HG03469 (cell line): ENCODE data around the gene SMAD1.
"Not testable (repeated sequence)": the region's sequence is repeated elsewhere in the genome, so short reads cannot be mapped to it uniquely, and the experiment has no call there.

Experiments used
- ATAC-seq: cut with Tn5 transposase; IDR thresholded peaks from one replicate; pipeline ENCODE4 v1.9.1; 2021; ENCODE audit warnings: mild to moderate bottlenecking, moderate library complexity, moderate number of reproducible peaks; ENCODE audit not compliant: unreplicated experiment

SMAD1 gene

GRCh38 chr4:145525291-145525740 is 43.7 kb downstream of the SMAD1 start:
- ATAC-seq = no peak

DNA sequence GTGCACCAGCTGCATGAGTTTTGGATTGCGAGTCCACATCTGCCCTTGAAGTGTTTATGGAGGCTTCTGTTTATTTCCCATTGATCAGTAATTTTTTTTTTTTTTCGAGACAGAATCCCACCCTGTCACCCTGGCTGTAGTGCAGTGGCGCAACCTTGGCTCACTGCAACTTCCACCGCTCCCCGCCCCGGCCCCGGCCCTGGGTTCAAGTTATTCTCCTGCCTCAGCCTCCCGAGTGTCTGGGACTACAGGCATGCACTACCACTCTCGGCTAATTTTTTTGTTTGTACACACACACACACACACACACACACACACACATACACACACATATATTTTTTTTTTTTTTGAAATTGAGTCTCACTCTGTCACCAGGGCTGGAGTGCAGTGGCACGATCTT is 46.1 kb downstream of the SMAD1 start:
- ATAC-seq = no peak

- no peak for ATAC-seq
These were observed 46.9 kb downstream of the SMAD1 start for GRCh38 chr4:145528601-145529000.

DNA sequence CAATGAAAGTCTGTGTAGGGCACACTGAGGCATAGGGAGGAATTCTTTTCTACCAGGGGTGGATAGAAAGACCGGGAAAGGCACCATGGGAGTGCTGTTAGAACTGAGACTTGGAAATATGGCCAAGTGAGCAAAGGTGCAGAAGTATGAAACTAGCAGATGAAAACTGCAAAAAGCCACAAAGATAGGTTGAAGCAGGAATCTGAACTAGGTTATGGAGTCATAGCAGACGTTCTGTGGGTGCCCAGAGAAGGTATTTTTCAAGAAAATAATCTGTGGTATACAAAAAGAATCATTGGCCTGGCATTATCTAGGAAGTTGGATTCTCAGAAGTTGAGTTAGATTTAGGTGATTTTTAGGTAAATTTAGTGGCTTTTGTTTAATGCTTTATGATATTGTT is 48.5 kb downstream of the SMAD1 start:
- peak; percentile 49 for ATAC-seq

DNA sequence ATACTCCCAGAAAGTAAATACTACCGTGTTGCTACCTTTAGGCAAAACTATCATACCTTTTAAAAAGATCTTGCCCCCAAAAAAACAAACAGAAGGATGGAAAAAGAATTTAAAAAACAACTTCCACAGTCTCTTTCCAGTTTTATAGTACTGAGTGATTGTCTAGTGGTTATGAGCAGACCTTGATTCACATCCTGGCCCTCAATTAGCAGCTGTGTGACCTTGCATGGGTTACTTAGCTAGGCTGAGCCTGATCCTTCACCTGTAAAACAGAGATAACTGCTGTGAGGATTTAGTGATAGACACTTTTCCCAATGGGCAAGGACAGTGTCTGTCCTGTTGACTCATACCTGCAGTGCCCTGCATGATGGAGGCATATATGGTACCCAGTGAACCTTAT is 49.0 kb downstream of the SMAD1 start:
- ATAC-seq = no peak

GRCh38 chr4:145531223-145531622 is 49.6 kb downstream of the SMAD1 start:
- ATAC-seq = no peak

DNA sequence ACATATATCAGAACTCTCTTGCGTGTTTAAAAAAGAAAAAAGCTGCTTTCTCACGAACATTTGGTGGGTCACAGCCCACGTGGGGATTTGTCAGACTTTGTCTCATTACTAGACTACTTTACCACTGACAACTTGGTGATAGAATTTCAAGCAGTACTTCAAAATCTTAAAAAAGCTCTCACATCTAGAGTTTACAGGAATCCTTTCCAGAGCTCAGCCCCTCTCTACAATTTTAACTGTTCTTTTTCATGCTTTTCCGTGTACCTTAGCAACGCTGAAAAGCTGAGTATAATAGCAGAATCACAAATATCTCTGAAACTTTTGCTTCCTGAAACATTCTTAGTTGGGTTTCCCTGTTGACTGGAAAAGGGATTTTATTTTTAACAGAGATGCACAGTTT is 50.2 kb downstream of the SMAD1 start:
- ATAC-seq = no peak

DNA sequence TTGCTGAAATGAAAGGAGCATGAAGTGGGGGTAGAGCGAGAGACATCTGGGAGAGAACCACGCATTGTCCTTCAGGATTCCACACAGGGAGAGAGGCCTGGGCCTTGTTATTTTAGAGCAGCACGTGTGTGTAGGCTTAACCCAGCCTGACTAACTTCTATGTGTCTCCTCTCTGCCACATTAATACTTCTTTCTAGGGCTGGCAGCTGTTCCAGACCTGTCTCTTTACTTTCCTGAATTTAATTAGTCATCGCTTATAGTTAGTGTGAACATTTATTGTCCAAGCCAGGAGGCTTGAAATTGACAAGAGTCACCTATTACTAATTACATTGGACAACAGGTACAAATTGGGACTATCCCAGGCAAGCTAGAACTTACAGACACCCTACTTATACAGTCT is 51.3 kb downstream of the SMAD1 start:
- ATAC-seq = no peak

DNA sequence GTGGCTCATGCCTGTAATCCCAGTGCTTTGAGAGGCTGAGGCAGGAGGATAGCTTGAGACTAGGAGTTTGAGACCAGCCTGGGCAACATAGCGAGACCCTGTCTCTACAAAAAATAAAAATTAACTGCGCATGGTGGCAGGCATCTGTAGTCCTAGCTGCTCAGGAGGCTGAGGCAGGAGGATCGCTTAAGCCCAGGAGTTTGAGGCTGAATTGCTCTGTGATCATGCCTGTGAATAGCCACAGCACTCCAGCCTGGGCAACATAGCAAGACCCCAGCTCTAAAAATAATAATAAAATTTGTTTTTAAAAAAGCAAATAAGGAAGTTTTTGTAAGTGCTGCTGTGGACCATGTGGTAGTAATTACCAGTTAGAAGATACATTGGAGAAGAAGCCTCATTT is 51.8 kb downstream of the SMAD1 start:
- not testable (repeated sequence) for ATAC-seq

DNA sequence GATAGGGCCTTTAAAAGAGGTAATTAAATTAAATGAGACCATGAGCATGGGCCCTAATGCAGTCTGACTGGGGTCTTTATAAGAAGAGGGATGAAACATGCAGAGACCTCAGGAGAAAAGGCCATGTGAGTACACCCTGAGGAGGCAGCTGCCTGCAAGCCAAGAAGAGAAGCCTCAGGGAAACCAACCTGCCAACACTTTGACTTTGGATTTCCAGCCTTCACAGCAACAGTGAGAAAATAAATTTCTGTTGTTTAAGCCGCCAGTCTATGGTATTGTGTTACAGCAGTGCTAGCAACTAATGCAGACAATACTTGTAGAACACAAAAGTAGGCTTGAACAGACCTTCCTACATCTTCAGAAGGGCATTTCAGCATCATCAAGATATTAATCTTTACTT is 52.3 kb downstream of the SMAD1 start:
- no peak for ATAC-seq

GRCh38 chr4:145535202-145535601 is 53.5 kb downstream of the SMAD1 start:
- no peak for ATAC-seq

DNA sequence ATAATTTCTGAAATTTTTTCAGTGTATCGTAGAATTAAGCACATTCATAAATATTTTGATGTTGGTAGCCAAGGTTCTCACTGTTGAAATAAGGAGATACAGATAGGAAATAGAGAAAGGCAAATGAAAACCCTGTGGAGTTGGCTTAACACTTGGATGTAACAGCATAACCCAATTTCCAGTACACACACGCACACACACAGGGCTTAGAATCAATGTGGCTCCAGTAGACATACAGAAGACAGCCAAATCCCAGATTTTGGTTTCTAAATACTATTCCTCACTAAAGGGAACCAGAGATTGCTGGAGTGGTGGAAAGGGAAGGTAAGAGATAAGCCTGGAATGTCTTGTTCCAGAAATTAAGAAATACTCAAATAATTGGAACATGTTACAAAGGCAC is 54.4 kb downstream of the SMAD1 start:
- no peak for ATAC-seq

DNA sequence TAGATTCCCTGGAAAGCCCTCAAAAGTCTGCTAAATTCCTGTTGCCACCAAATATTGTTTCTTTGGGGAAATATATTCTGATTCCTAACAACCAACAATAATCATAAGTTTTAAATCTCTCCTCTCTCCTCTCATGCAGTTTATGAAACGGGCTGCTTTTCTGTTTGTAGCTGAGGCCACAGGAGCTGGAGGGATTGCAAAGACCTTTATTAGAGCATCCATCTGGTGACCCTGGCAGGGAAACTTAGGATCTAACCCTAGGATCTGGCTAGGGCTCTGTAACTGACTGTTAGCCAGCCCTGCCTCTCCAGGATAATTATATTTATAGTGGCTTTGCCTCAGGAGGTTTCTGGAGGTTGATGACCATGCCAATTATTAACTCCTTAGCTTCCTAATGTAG is 56.9 kb downstream of the SMAD1 start:
- ATAC-seq = no peak

DNA sequence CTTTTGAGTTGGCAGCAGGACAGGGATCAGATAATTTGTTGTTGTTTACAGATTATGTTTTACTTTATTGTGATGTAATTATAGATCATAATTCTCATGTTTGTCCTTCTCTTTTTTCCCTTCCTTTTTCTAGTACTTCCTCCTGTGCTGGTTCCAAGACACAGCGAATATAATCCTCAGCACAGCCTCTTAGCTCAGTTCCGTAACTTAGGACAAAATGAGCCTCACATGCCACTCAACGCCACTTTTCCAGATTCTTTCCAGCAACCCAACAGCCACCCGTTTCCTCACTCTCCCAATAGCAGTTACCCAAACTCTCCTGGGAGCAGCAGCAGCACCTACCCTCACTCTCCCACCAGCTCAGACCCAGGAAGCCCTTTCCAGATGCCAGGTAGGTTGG is 58.0 kb downstream of the SMAD1 start:
- ATAC-seq = no peak

DNA sequence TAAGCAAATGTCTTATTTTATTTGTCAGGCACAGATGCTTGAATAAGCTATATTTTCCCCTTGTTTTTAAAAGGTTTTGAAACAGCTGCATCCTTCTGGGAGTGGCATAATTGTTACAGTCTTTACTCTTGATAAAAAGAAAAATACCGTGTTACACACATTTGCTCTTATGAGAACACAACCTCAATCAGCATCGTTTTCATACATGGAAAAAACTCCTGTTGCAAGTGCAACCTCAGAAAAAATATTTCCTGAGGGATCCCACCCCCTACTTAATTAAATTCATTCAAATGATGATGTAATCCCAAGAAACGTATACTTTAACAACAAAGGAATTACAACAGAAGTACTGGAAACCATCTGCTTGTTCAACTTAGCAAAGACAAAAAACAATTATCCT is 58.6 kb downstream of the SMAD1 start:
- ATAC-seq = no peak

DNA sequence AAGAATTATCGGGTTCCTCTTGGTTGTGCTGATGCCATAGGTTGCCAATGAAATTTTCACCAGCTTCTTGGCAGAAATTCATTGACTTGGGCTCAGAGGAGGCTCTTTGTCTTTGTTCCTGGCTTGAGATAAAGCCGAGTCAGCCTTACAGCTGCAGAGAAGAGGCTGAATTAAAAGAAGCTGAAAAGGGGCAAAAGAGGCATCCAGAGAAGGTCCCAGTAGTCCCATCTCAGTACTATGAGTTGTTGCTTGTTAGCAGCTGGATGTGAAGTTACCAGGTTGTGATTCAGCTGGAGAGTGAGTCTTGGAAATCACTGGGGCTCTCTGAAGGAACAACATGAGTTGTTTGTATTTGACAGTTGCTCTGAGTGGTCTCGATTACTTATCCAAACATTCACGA is 59.7 kb downstream of the SMAD1 start:
- ATAC-seq = no peak

DNA sequence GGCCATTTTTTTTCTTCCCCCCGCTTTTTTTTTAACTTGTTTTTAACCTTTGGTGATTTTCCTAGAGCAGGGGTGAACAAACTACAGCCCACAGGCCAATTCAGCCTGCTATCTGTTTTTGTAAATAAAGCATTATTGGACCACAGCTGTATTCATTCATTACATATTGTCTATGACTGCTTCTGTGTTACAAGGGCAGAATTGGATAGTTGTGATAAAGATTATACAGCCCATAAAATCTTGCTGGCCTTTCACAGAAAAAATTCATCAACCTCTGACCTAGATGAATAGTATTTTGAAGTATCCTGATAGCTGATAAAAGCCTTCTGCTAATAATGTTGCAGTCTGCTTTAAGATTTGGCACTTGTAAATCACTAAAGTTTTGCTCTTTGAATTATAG is 63.4 kb downstream of the SMAD1 start:
- no peak for ATAC-seq

- ATAC-seq = no peak
These were observed 64.0 kb downstream of the SMAD1 start for GRCh38 chr4:145545538-145546174.

- ATAC-seq = no peak
These were observed 64.7 kb downstream of the SMAD1 start for GRCh38 chr4:145546175-145546915.

DNA sequence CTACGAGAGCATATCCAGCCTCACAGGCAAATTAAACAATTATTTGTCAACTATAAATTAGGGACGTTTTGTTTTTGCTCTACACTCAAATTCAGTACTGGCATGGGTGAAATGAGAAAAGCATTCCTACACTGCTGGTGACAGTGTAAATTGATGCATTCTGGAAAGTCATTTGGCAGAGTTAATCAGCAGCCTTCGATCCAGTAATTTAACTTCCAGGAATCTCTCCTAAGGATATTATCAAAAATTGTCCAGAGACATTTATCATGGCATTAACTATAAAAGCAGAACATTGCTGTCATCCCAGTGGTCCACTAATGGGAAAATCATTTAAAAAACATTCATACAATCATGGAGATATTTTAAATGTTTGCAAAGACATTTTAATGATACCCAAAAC is 70.0 kb downstream of the SMAD1 start:
- ATAC-seq = no peak

DNA sequence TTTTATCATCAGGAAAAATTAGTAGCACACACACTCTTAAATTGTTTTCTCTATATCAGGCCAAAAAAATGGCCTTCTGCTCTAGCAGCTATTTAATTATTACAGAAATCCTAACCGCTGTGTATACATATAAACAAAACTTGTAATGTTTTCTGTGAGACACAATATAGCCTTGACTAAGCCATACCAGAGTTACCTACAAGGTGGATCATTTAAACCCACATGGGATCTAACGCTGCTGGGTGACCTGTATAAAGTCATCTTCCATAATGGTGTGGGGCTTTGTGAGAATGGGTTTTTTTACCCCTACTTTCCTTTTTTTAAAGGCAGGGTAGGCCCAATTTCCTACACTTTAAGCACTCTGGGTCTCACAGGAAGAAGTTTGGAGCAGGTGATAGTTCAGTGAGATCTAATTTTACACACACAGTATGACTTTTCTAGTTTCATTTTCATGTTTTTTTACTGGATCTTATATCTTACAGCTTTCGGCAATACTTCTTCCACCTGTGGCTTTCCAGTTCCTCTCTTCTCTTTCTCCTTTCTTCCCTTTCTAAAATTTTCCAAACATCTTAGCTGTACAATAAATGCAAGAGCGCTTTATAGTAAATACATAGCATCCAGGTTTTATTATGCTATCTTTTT is 70.6 kb downstream of the SMAD1 start:
- ATAC-seq = peak; percentile 66

DNA sequence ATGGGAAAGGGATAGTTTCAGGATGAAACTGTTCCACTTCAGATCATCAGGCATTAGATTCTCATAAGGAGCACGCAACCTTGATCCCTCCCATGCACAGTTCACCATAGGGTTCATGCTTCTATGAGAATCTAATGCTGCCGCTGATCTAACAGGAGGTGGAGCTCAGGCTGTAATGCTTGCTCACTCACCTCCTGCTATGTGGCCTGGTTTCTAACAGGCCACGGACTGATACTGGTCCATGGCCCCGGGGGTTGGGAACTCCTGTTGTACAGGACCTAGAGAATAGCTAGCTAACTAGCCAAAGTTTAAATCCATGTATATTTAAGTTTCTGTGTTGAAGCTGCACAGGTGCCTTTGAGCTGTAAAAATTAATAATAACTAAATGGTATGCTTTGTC is 71.7 kb downstream of the SMAD1 start:
- ATAC-seq = no peak
